H9 (cell line): ENCODE measurements around the gene DDX1. TPM values are rescaled to one million over a fixed set of nuclear protein-coding genes. Genes with fewer than 3 reads are reported as not detected.

Source experiments
- DNase-seq: peaks from one replicate; pipeline ENCODE4 v3.0.0-alpha.2; 2017
- H2AFZ ChIP-seq: one replicate; pipeline ENCODE4 v1.6.1; 2013; ENCODE audit warnings: mild to moderate bottlenecking, low read length, control low read depth, moderate library complexity
- H2AK5ac ChIP-seq: 2 replicates; pipeline ENCODE4 v1.6.1; 2013; ENCODE audit warnings: low read length, control low read depth, mixed read lengths; ENCODE audit not compliant: insufficient read length
- H2BK120ac ChIP-seq: one replicate; pipeline ENCODE4 v1.6.1; 2013; ENCODE audit warnings: low read depth, mild to moderate bottlenecking, low read length, control low read depth, inconsistent platforms; ENCODE audit not compliant: poor library complexity, severe bottlenecking
- H2BK12ac ChIP-seq: 2 replicates; pipeline ENCODE4 v1.6.1; 2013; ENCODE audit warnings: low read length, control low read depth, mixed read lengths, low read depth; ENCODE audit not compliant: insufficient read length
- H2BK15ac ChIP-seq: 2 replicates; pipeline ENCODE4 v1.6.1; 2013; ENCODE audit warnings: low read depth, low read length, control low read depth
- H2BK20ac ChIP-seq: one replicate; pipeline ENCODE4 v1.6.1; 2013; ENCODE audit warnings: low read depth, mild to moderate bottlenecking, low read length, control low read depth, inconsistent platforms; ENCODE audit not compliant: poor library complexity, severe bottlenecking
- H2BK5ac ChIP-seq: 2 replicates; pipeline ENCODE4 v1.6.1; 2013; ENCODE audit warnings: low read length, control low read depth, mixed read lengths; ENCODE audit not compliant: insufficient read length
- H3K14ac ChIP-seq: 2 replicates; pipeline ENCODE4 v1.6.1; 2013; ENCODE audit warnings: low read length, control low read depth; ENCODE audit not compliant: insufficient read depth
- H3K18ac ChIP-seq: 2 replicates; pipeline ENCODE4 v1.6.1; 2013; ENCODE audit warnings: low read depth, mild to moderate bottlenecking, mixed read lengths, low read length, control low read depth; ENCODE audit not compliant: insufficient read length
- H3K23ac ChIP-seq: 2 replicates; pipeline ENCODE4 v1.6.1; 2013; ENCODE audit warnings: low read length, control low read depth, mixed read lengths, low read depth; ENCODE audit not compliant: insufficient read length
- H3K23me2 ChIP-seq: 2 replicates; pipeline ENCODE4 v1.6.1; 2013; ENCODE audit warnings: low read depth, mild to moderate bottlenecking, mixed read lengths, low read length, control low read depth; ENCODE audit not compliant: insufficient read length, poor library complexity, severe bottlenecking
- H3K27ac ChIP-seq: 2 replicates; pipeline ENCODE4 v1.5.1; 2013; ENCODE audit warnings: low read length, control low read depth, mixed read lengths, low read depth; ENCODE audit not compliant: insufficient read length
- H3K27me3 ChIP-seq: 2 replicates; pipeline ENCODE4 v1.6.1; 2013; ENCODE audit warnings: low read length, control low read depth, inconsistent platforms; ENCODE audit not compliant: insufficient read depth
- H3K4ac ChIP-seq: 2 replicates; pipeline ENCODE4 v1.6.1; 2013; ENCODE audit warnings: low read depth, mild to moderate bottlenecking, control low read depth, inconsistent platforms, low read length, moderate library complexity
- H3K4me1 ChIP-seq: 2 replicates; pipeline ENCODE4 v1.6.1; 2013; ENCODE audit warnings: low read length, control low read depth, inconsistent platforms; ENCODE audit not compliant: insufficient read depth
- H3K4me2 ChIP-seq: 2 replicates; pipeline ENCODE4 v1.6.1; 2013; ENCODE audit warnings: low read length, control low read depth, mixed read lengths; ENCODE audit not compliant: insufficient read length, insufficient read depth
- H3K56ac ChIP-seq: 2 replicates; pipeline ENCODE4 v1.6.1; 2013; ENCODE audit warnings: low read depth, mild to moderate bottlenecking, mixed read lengths, low read length, control low read depth; ENCODE audit not compliant: insufficient read length
- H3K79me1 ChIP-seq: 2 replicates; pipeline ENCODE4 v1.6.1; 2013; ENCODE audit warnings: low read depth, mild to moderate bottlenecking, moderate library complexity, low read length, control low read depth, inconsistent platforms; ENCODE audit not compliant: insufficient read depth, poor library complexity, severe bottlenecking
- H3K79me2 ChIP-seq: 2 replicates; pipeline ENCODE4 v1.6.1; 2013; ENCODE audit warnings: low read length, control low read depth, inconsistent platforms; ENCODE audit not compliant: insufficient read depth
- H3K9ac ChIP-seq: 2 replicates; pipeline ENCODE4 v1.6.1; 2013; ENCODE audit warnings: low read length, control low read depth, mixed read lengths; ENCODE audit not compliant: insufficient read length; ENCODE audit errors: extremely low read depth
- H3K9me3 ChIP-seq: one replicate; pipeline ENCODE4 v1.6.1; 2013; ENCODE audit warnings: low read depth, low read length, inconsistent platforms; ENCODE audit not compliant: control insufficient read depth
- H3T11ph ChIP-seq: one replicate; pipeline ENCODE4 v1.6.1; 2013; ENCODE audit warnings: mild to moderate bottlenecking, low read length, control low read depth, inconsistent platforms
- H4K20me1 ChIP-seq: one replicate; pipeline ENCODE4 v1.6.1; 2013; ENCODE audit not compliant: control insufficient read depth, insufficient read length, insufficient read depth
- H4K5ac ChIP-seq: 2 replicates; pipeline ENCODE4 v1.6.1; 2013; ENCODE audit warnings: low read depth, mild to moderate bottlenecking, mixed read lengths, low read length, control low read depth; ENCODE audit not compliant: insufficient read length
- H4K8ac ChIP-seq: replicated peaks from 2 replicates; pipeline ENCODE4 v1.6.1; 2013; ENCODE audit warnings: low read length, control low read depth, mixed read lengths, low read depth; ENCODE audit not compliant: insufficient read length
- H4K91ac ChIP-seq: 2 replicates; pipeline ENCODE4 v1.6.1; 2013; ENCODE audit warnings: low read depth, mild to moderate bottlenecking, moderate library complexity, mixed read lengths, low read length, control low read depth; ENCODE audit not compliant: insufficient read length
- H3K27ac Mint-ChIP-seq, 3 experiments: 2 replicates in 2 of 3; 3 replicates in 1 of 3; pipeline ENCODE4 v1.8.0; 2020 to 2021; ENCODE audit warnings: mixed read lengths in 3 of 3, mild to moderate bottlenecking in 1 of 3, moderate library complexity in 1 of 3
- H3K27me3 Mint-ChIP-seq: 2 replicates; pipeline ENCODE4 v1.8.0; 2021; ENCODE audit warnings: low read depth, mild to moderate bottlenecking, moderate library complexity, mixed read lengths
- H3K36me3 Mint-ChIP-seq, 3 experiments: 2 replicates in 2 of 3; 3 replicates in 1 of 3; pipeline ENCODE4 v1.8.0; 2020 to 2021; ENCODE audit warnings: low read depth in 3 of 3, mixed read lengths in 3 of 3; ENCODE audit not compliant: insufficient read depth in 1 of 3
- H3K4me1 Mint-ChIP-seq, 2 experiments: 2 replicates each; pipeline ENCODE4 v1.8.0; 2020; ENCODE audit warnings: mixed read lengths in 2 of 2
- H3K4me3 Mint-ChIP-seq, 2 experiments: 2 replicates in 1 of 2; 3 replicates in 1 of 2; pipeline ENCODE4 v1.8.0; 2020 to 2021; ENCODE audit warnings: mild to moderate bottlenecking in 2 of 2, mixed read lengths in 2 of 2, moderate library complexity in 1 of 2
- H3K9me3 Mint-ChIP-seq, 2 experiments: 2 replicates in 1 of 2; 3 replicates in 1 of 2; pipeline ENCODE4 v1.8.0; 2020; ENCODE audit warnings: mild to moderate bottlenecking in 2 of 2, mixed read lengths in 2 of 2, moderate library complexity in 1 of 2
- total RNA-seq: library from RNA; stranded (reverse); gene quantifications from 2 replicates; pipeline ENCODE4 v1.2.1, GENCODE V29; 2021
- TF ChIP-seq, protein P1 (sequence below): fragments of 200-600 bp; sonication (generic); conservative IDR thresholded peaks from 3 replicates; pipeline ENCODE4 v1.8.0; 2021; ENCODE audit warnings: antibody characterized with exemption, mild to moderate bottlenecking

DDX1 gene
- total RNA-seq, 1 experiment from 2014 or later: 120 TPM

DNA sequence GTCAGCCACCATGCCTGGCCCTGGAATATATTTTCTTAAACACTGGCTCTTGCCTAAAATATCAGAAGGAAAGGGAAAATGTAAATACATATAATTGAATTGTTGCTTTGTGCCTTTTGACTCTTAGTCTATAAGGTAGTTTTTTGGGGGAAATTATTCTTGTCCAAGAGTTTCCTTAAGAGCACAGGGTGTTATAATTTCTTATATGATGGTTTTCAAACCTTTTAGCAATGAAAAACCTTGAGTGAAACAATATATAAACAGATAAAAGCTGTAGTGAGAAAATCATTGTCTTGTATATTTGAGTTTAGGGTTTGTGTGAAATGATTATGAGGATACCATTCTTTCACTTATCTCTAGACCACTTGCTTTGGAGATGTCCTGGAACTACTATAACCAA is 40.2 kb downstream of the DDX1 start:
- H2AK5ac ChIP-seq: no peak overlapping the region
- no peak overlapping the region for H4K8ac ChIP-seq
- Mint-ChIP-seq H3K4me1 (peaks cover 0 to 2% of the 10 kb centered on the region in 2 experiments; a peak in 1 of 4 replicates), H3K27ac (no peak overlapping the region), H3K4me3 (no peak overlapping the region), H3K36me3 (peaks cover 23 to 71% (median 68%) of the 10 kb centered on the region in 3 experiments; a peak in 6 of 7 replicates), H3K27me3 (no peaks in the 10 kb centered on the region), H3K9me3 (no peaks in the 10 kb centered on the region)
- H3T11ph ChIP-seq: no peak overlapping the region
- H3K14ac ChIP-seq: no peak overlapping the region
- no peak overlapping the region for H2BK120ac ChIP-seq
- H4K5ac ChIP-seq: no peak overlapping the region
- no peak overlapping the region for H3K18ac ChIP-seq
- no peaks in the 10 kb centered on the region for H4K20me1 ChIP-seq
- no peak overlapping the region for H3K23ac ChIP-seq
- H2BK20ac ChIP-seq: no peak overlapping the region
- H3K9ac ChIP-seq: no peak overlapping the region
- H3K4me1 ChIP-seq: no peaks in the 10 kb centered on the region
- no peak overlapping the region for H4K91ac ChIP-seq
- H3K9me3 ChIP-seq: no peaks in the 10 kb centered on the region
- no peaks in the 10 kb centered on the region for H3K79me2 ChIP-seq
- no peak overlapping the region for H2BK15ac ChIP-seq
- H3K4ac ChIP-seq: no peak overlapping the region
- no peaks in the 10 kb centered on the region for H3K27me3 ChIP-seq
- H2AFZ ChIP-seq: no peak overlapping the region
- DNase-seq: no peak
- TF ChIP-seq, protein P1, sequence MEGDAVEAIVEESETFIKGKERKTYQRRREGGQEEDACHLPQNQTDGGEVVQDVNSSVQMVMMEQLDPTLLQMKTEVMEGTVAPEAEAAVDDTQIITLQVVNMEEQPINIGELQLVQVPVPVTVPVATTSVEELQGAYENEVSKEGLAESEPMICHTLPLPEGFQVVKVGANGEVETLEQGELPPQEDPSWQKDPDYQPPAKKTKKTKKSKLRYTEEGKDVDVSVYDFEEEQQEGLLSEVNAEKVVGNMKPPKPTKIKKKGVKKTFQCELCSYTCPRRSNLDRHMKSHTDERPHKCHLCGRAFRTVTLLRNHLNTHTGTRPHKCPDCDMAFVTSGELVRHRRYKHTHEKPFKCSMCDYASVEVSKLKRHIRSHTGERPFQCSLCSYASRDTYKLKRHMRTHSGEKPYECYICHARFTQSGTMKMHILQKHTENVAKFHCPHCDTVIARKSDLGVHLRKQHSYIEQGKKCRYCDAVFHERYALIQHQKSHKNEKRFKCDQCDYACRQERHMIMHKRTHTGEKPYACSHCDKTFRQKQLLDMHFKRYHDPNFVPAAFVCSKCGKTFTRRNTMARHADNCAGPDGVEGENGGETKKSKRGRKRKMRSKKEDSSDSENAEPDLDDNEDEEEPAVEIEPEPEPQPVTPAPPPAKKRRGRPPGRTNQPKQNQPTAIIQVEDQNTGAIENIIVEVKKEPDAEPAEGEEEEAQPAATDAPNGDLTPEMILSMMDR: no peak
- no peak overlapping the region for H2BK5ac ChIP-seq
- H3K56ac ChIP-seq: no peak overlapping the region
- H3K4me2 ChIP-seq: no peak overlapping the region
- no peak overlapping the region for H3K27ac ChIP-seq
- no peak overlapping the region for H2BK12ac ChIP-seq
- H3K23me2 ChIP-seq: no peaks in the 10 kb centered on the region
- no peaks in the 10 kb centered on the region for H3K79me1 ChIP-seq
